PC-9 (cell line): Measurements from ENCODE around the gene OPN1SW. TPM values are rescaled to one million over a fixed set of nuclear protein-coding genes. Genes with fewer than 3 reads are reported as not detected.

Source experiments
- BruUV-seq: library from RNA; stranded (reverse); fragments of 400-500 nt; replicated peaks from 2 replicates; lab custom pipeline; 2021; lab: Mats Ljungman, UMichigan
- CTCF ChIA-PET: fragments of 300-600 bp; sonication (Branson Sonifier 250); formaldehyde crosslinking; loops from one replicate; lab custom pipeline; 2022; ENCODE audit warnings: antibody characterized with exemption; lab: Charles Lee
- POLR2A ChIA-PET: fragments of 300-600 bp; sonication (Branson Sonifier 250); formaldehyde crosslinking; loops from one replicate; lab custom pipeline; 2022; ENCODE audit warnings: antibody characterized with exemption; ENCODE audit not compliant: unreplicated experiment; lab: Charles Lee
- DNase-seq, 2 experiments: peaks; one replicate each; pipeline versions ENCODE4 v3.0.0 to v3.0.0-alpha.2; 2015 to 2022; ENCODE audit warnings: mixed read lengths in 1 of 2
- H2AFZ ChIP-seq: fragments of 200-600 bp; sonication (generic); 2 replicates; pipeline ENCODE4 v1.8.1; 2017; ENCODE audit warnings: antibody characterized with exemption
- H3F3A ChIP-seq: fragments of 200-600 bp; sonication (generic); 2 replicates; pipeline ENCODE4 v1.8.1; 2017; ENCODE audit warnings: antibody characterized with exemption, mild to moderate bottlenecking, low read depth; ENCODE audit not compliant: insufficient read depth
- H3K27ac ChIP-seq: fragments of 200-600 bp; sonication (generic); 2 replicates; pipeline ENCODE4 v1.6.1; 2016; ENCODE audit warnings: mixed run types
- H3K27me3 ChIP-seq: fragments of 200-600 bp; sonication (generic); 2 replicates; pipeline ENCODE4 v1.6.1; 2016; ENCODE audit warnings: low read depth, mixed run types; ENCODE audit not compliant: insufficient read depth
- H3K36me3 ChIP-seq: fragments of 200-600 bp; sonication (generic); 2 replicates; pipeline ENCODE4 v1.6.1; 2016; ENCODE audit warnings: low read depth, mixed run types
- H3K4me1 ChIP-seq: fragments of 200-600 bp; sonication (generic); replicated peaks from 2 replicates; pipeline ENCODE4 v1.6.1; 2016; ENCODE audit warnings: mixed run types; ENCODE audit not compliant: insufficient read depth
- H3K4me2 ChIP-seq: fragments of 200-600 bp; sonication (generic); 2 replicates; pipeline ENCODE4 v1.6.1; 2017; ENCODE audit warnings: mixed run types
- H3K4me3 ChIP-seq: fragments of 200-600 bp; sonication (generic); 2 replicates; pipeline ENCODE4 v1.6.1; 2016; ENCODE audit warnings: mixed run types
- H3K79me2 ChIP-seq: fragments of 200-600 bp; sonication (generic); 2 replicates; pipeline ENCODE4 v1.6.1; 2017; ENCODE audit warnings: low read depth, mixed run types
- H3K9me2 ChIP-seq: fragments of 200-600 bp; sonication (generic); 2 replicates; pipeline ENCODE4 v1.8.1; 2017; ENCODE audit warnings: mild to moderate bottlenecking; ENCODE audit not compliant: insufficient read depth
- H3K9me3 ChIP-seq: fragments of 200-600 bp; sonication (generic); 2 replicates; pipeline ENCODE4 v1.8.1; 2016; ENCODE audit warnings: low read depth; ENCODE audit not compliant: insufficient read depth
- H4K20me1 ChIP-seq: fragments of 200-600 bp; sonication (generic); 2 replicates; pipeline ENCODE4 v1.8.1; 2017; ENCODE audit not compliant: insufficient read depth
- EZH2 ChIP-seq: fragments of 200-600 bp; sonication (generic); IDR thresholded peaks from 2 replicates; pipeline ENCODE4 v1.8.0; 2017; ENCODE audit warnings: antibody characterized with exemption, low read depth
- intact Hi-C: fragments of 100-400 bp; cut with micrococcal nuclease; formaldehyde crosslinking; loops from one replicate; pipeline ENCODE4 v1.10.0; 2022; ENCODE audit not compliant: unreplicated experiment
- total RNA-seq: library from RNA; stranded (reverse); gene quantifications from 2 replicates; pipeline ENCODE4 v1.2.3, GENCODE V29; 2021
- TF ChIP-seq, protein P1 (sequence below): fragments of 200-600 bp; sonication (generic); conservative IDR thresholded peaks from 2 replicates; pipeline ENCODE4 v1.6.1; 2017; ENCODE audit warnings: mixed run types, antibody characterized with exemption, mild to moderate bottlenecking, moderate library complexity

Gene OPN1SW
- total RNA-seq, 1 experiment from 2014 or later = not detected

GRCh38 chr7:128811631-128812430, 36.2 kb upstream of the OPN1SW start:
- no peaks in the 10 kb centered on the region for H3K9me3 ChIP-seq
- peaks cover 10% of the 10 kb centered on the region; the same call in 1 of the 2 replicates for H3F3A ChIP-seq
- POLR2A ChIA-PET = no interaction called here
- H3K9me2 ChIP-seq = no peaks in the 10 kb centered on the region
- BruUV-seq = no TSS peak
- no peaks in the 10 kb centered on the region for H3K36me3 ChIP-seq
- H4K20me1 ChIP-seq = no peaks in the 10 kb centered on the region
- intact Hi-C loops = no loop called here
- peaks cover 6% of the 10 kb centered on the region for H3K27me3 ChIP-seq
- no peak for DNase-seq
- peaks cover 12% of the 10 kb centered on the region for H3K4me1 ChIP-seq
- no peaks in the 10 kb centered on the region for H3K79me2 ChIP-seq
- no peak overlapping the region for H3K27ac ChIP-seq
- TF ChIP-seq, protein P1, sequence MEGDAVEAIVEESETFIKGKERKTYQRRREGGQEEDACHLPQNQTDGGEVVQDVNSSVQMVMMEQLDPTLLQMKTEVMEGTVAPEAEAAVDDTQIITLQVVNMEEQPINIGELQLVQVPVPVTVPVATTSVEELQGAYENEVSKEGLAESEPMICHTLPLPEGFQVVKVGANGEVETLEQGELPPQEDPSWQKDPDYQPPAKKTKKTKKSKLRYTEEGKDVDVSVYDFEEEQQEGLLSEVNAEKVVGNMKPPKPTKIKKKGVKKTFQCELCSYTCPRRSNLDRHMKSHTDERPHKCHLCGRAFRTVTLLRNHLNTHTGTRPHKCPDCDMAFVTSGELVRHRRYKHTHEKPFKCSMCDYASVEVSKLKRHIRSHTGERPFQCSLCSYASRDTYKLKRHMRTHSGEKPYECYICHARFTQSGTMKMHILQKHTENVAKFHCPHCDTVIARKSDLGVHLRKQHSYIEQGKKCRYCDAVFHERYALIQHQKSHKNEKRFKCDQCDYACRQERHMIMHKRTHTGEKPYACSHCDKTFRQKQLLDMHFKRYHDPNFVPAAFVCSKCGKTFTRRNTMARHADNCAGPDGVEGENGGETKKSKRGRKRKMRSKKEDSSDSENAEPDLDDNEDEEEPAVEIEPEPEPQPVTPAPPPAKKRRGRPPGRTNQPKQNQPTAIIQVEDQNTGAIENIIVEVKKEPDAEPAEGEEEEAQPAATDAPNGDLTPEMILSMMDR = no peak
- no peak for TF ChIP-seq EZH2
- no peak overlapping the region for H3K4me3 ChIP-seq
- CTCF ChIA-PET = no interaction called here
- no peak overlapping the region for H2AFZ ChIP-seq
- 0 out of 2 replicates have a peak overlapping the region, but pooled peaks have one; percentile 15 for H3K4me2 ChIP-seq

DNA sequence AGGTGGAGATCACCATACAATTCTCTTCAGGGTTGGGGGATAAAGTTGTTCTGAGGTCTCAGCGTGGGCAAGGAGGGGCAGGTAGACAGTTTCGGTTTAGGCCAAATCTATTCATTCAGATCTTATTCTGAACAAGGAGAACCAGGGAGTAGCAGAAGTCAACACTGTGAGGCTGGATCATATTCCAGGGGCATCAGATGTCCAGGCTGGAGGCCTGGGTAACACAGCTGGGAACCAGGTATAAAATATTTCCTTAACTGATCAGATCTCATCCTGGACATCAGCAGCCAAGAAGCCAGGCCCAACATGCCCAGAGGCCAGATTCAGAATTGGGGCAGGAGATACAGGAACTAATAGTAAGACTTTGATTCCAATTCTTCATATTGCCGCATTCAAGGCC, 35.4 kb upstream of the OPN1SW start:
- no TSS peak for BruUV-seq
- no peak overlapping the region for H2AFZ ChIP-seq
- ChIA-PET CTCF (no interaction called here), POLR2A (no interaction called here)
- no peaks in the 10 kb centered on the region for H3K9me2 ChIP-seq
- DNase-seq = no peak
- no peak overlapping the region for H3K27ac ChIP-seq
- H3K36me3 ChIP-seq = no peaks in the 10 kb centered on the region
- H3K9me3 ChIP-seq = no peaks in the 10 kb centered on the region
- no peak overlapping the region for H3K4me3 ChIP-seq
- no peak overlapping the region for H3K4me2 ChIP-seq
- peaks cover 10% of the 10 kb centered on the region; the same call in 1 of the 2 replicates for H3F3A ChIP-seq
- H4K20me1 ChIP-seq = no peaks in the 10 kb centered on the region
- H3K27me3 ChIP-seq = no peaks in the 10 kb centered on the region
- no peak for TF ChIP-seq EZH2
- TF ChIP-seq, protein P1 = no peak
- no peaks in the 10 kb centered on the region for H3K79me2 ChIP-seq
- H3K4me1 ChIP-seq = peaks cover 12% of the 10 kb centered on the region
- intact Hi-C loops = no loop called here

- Histone ChIP-seq H3K27me3 (no peaks in the 10 kb centered on the region), H3K27ac (no peak overlapping the region), H3K36me3 (no peaks in the 10 kb centered on the region), H2AFZ (no peak overlapping the region), H3K4me3 (no peak overlapping the region), H3K9me2 (no peaks in the 10 kb centered on the region), H3F3A (peaks cover 10% of the 10 kb centered on the region; the same call in 1 of the 2 replicates), H4K20me1 (no peaks in the 10 kb centered on the region), H3K79me2 (no peaks in the 10 kb centered on the region), H3K9me3 (no peaks in the 10 kb centered on the region), H3K4me1 (peaks cover 12% of the 10 kb centered on the region), H3K4me2 (no peak overlapping the region)
- CTCF ChIA-PET = no interaction called here
- POLR2A ChIA-PET = no interaction called here
- no TSS peak for BruUV-seq
- no peak for TF ChIP-seq EZH2
- TF ChIP-seq, protein P1 = no peak
- intact Hi-C loops = no loop called here
- no peak for DNase-seq
These were observed 34.9 kb upstream of the OPN1SW start for GRCh38 chr7:128810473-128810872.
